NCI-H2196 (cell line): ENCODE measurements around the gene SOX30.

ENCODE experiments used
- DNase-seq: peaks from one replicate; lab custom pipeline; 2025; ENCODE audit not compliant: unreplicated experiment; lab: John Stamatoyannopoulos, UW

SOX30 gene

DNA sequence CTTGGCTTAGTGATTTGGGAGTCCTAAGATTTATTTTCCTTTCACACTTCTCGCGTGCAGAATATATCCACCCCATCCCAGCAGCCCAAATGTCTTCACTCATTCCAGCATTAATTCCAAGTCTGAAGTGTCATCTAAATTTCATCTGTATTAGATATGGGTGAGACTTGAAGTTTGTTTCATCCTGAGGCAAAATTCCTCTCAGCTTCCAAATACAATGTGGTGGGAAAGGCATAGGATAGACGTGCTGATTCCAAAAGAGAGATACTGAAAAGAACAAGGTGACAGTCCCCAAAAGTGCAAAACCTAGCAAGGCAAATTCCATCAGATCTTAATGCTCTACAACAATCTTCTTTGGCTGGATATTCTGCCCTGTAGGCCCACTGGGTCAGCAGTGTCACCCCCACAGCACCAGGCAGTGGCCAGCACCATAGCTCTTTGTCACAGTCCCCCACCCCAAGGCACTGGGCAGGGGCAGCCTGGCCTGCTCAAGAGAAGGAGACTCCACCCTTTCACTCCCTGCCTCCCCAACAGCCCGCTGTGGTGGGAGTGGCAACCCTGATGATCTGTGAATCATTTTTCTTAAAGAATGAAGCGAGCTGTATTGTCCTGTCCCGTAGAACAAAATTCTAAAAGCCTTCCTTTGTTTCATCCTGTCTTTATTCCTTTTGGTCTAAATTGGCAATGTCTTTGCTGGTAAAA is 74.0 kb downstream of the SOX30 start:
- no peak for DNase-seq

DNA sequence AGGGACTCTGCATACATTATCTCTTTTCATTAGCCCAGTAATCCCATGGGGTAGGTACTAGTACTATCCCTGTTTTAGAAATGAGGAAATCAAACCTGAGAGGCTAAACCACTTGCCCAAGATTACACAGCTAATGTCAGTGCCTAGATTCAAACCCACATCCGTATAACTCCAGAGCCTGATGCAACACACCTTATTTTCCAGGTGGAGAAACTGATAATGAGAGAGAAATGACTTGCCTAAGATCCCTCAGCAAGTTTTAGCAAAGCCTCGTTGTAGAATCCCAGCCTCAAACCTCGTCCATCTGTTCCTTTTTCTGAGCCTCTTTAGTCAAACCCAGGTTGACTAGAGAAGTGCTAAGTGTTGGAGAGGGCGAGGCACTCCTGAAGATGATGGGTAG is 75.6 kb downstream of the SOX30 start:
- no peak for DNase-seq
